K562 (cell line): ENCODE measurements around the gene MBLAC2. TPM values are rescaled to one million over a fixed set of nuclear protein-coding genes. Genes with fewer than 3 reads are reported as not detected.
A peak's percentile ranks its signal among the peaks of the same experiment; 100 is the strongest.

ENCODE experiments used
- ARHGAP35 ChIP-seq: fragments of 450-650 bp; IDR thresholded peaks from 2 replicates; pipeline ENCODE4 v1.6.1; 2018; ENCODE audit not compliant: partially characterized antibody
- BHLHE40 ChIP-seq: IDR thresholded peaks from 2 replicates; pipeline ENCODE4 v1.6.1; 2011; ENCODE audit warnings: low read length, improper control_type of control experiment
- DLX4 ChIP-seq: fragments of 250-450 bp; sonication (Bioruptor Pico); IDR thresholded peaks from 2 replicates; pipeline ENCODE4 v1.6.1; 2021; ENCODE audit warnings: mild to moderate bottlenecking
- E2F8 ChIP-seq: fragments of 450-650 bp; IDR thresholded peaks from 2 replicates; pipeline ENCODE4 v1.7.1; 2018; ENCODE audit warnings: mild to moderate bottlenecking, low read depth; ENCODE audit not compliant: partially characterized antibody
- HNRNPUL1 ChIP-seq: fragments of 200-400 bp; formaldehyde crosslinking; IDR thresholded peaks from 2 replicates; pipeline ENCODE4 v1.6.1; 2017; ENCODE audit warnings: low read length
- HOXB6 ChIP-seq: fragments of 250-450 bp; sonication (Bioruptor Pico); IDR thresholded peaks from 2 replicates; pipeline ENCODE4 v1.5.1; 2022; ENCODE audit warnings: mild to moderate bottlenecking, borderline replicate concordance
- KDM4B ChIP-seq, 2 experiments: fragments of 450-650 bp in 1 of 2; sonication (generic) in 1 of 2; IDR thresholded peaks; 2 replicates each; pipeline ENCODE4 v1.6.1; 2016 to 2017; ENCODE audit warnings: borderline replicate concordance in 2 of 2, antibody characterized with exemption in 1 of 2, low read depth in 1 of 2, mild to moderate bottlenecking in 1 of 2
- MIER1 ChIP-seq: fragments of 450-650 bp; IDR thresholded peaks from 2 replicates; pipeline ENCODE4 v1.6.1; 2016; ENCODE audit warnings: antibody characterized with exemption, mild to moderate bottlenecking, low read depth
- MTA1 ChIP-seq: fragments of 450-650 bp; IDR thresholded peaks from 2 replicates; pipeline ENCODE4 v1.6.1; 2017; ENCODE audit warnings: borderline replicate concordance
- MXI1 ChIP-seq: IDR thresholded peaks from 2 replicates; pipeline ENCODE4 v1.6.1; 2011; ENCODE audit warnings: low read depth, mild to moderate bottlenecking, improper control_type of control experiment, low read length
- NR1H2 ChIP-seq: sonication (generic); formaldehyde crosslinking; IDR thresholded peaks from 2 replicates; pipeline ENCODE4 v1.4.0; 2020; ENCODE audit warnings: mild to moderate bottlenecking, missing genetic modification reagents
- NR2C1 ChIP-seq, 2 experiments: fragments of 450-650 bp; IDR thresholded peaks; 2 replicates each; pipeline ENCODE4 v1.6.1; 2017; ENCODE audit warnings: mild to moderate bottlenecking in 2 of 2, antibody characterized with exemption in 1 of 2, inconsistent platforms in 1 of 2, missing compliant biosample characterization in 1 of 2, missing genetic modification characterization in 1 of 2
- POLR2A ChIP-seq: fragments of 450-650 bp; conservative IDR thresholded peaks from 2 replicates; pipeline ENCODE4 v1.6.1; 2016
- SRSF3 ChIP-seq: fragments of 200-400 bp; formaldehyde crosslinking; IDR thresholded peaks from 2 replicates; pipeline ENCODE4 v1.6.1; 2016; ENCODE audit warnings: mild to moderate bottlenecking, low read length, moderate library complexity; ENCODE audit not compliant: insufficient read depth
- TAF9B ChIP-seq: fragments of 450-650 bp; IDR thresholded peaks from 2 replicates; pipeline ENCODE4 v1.6.1; 2018; ENCODE audit warnings: mild to moderate bottlenecking; ENCODE audit not compliant: partially characterized antibody
- USF1 ChIP-seq: sonication (generic); formaldehyde crosslinking; IDR thresholded peaks from 2 replicates; pipeline ENCODE4 v1.9.0; 2022; ENCODE audit warnings: mild to moderate bottlenecking, missing genetic modification reagents
- ZBTB12 ChIP-seq: fragments of 250-450 bp; sonication (Bioruptor Pico); IDR thresholded peaks from 2 replicates; pipeline ENCODE4 v1.4.0; 2020
- ZBTB8A ChIP-seq: fragments of 450-650 bp; IDR thresholded peaks from 2 replicates; pipeline ENCODE4 v1.6.1; 2018; ENCODE audit warnings: mild to moderate bottlenecking, moderate library complexity; ENCODE audit not compliant: partially characterized antibody
- ZSCAN32 ChIP-seq: fragments of 450-650 bp; formaldehyde crosslinking; IDR thresholded peaks from 2 replicates; pipeline ENCODE4 v1.4.0; 2020; ENCODE audit warnings: mild to moderate bottlenecking, moderate library complexity
- polyA plus RNA-seq, 8 experiments: library from polyadenylated mRNA; depleted of rRNA in 4 of 8; stranded (reverse) in 5 of 8; unstranded in 3 of 8; fragments of >200 nt; fragmentation: Nextera tagmentation in 2 of 8; fragmentation: Illumina TruSeq in 1 of 8; extraction: Ambion mirVana in 2 of 8; extraction: Trizol in 1 of 8; gene quantifications; 2 replicates each; pipeline versions ENCODE4 v1.2.1 to v1.2.3, GENCODE V29; 2011 to 2014; ENCODE audit warnings: inconsistent platforms in 1 of 8, missing spikeins in 1 of 8
- total RNA-seq, 7 experiments: library from RNA; depleted of rRNA in 6 of 7; stranded (reverse); fragments of >200 nt in 6 of 7; fragmentation: Illumina TruSeq in 2 of 7; extraction: Trizol in 2 of 7; gene quantifications; 2 replicates each; pipeline versions ENCODE4 v1.2.1 to v1.2.3, GENCODE V29; 2011 to 2021; ENCODE audit warnings: low replicate concordance in 1 of 7
- TF ChIP-seq, protein P1 (sequence below): fragments of 250-450 bp; sonication (Bioruptor Pico); IDR thresholded peaks from 2 replicates; pipeline ENCODE4 v1.5.0; 2021; ENCODE audit warnings: mild to moderate bottlenecking, moderate library complexity

The MBLAC2 gene
- total and polyA plus RNA-seq, 9 of the 15 experiments (the other 6 are each of a cell fraction or from before 2014, with no cell fraction given) = 2.4 to 13.1 (median 10.3) TPM

DNA sequence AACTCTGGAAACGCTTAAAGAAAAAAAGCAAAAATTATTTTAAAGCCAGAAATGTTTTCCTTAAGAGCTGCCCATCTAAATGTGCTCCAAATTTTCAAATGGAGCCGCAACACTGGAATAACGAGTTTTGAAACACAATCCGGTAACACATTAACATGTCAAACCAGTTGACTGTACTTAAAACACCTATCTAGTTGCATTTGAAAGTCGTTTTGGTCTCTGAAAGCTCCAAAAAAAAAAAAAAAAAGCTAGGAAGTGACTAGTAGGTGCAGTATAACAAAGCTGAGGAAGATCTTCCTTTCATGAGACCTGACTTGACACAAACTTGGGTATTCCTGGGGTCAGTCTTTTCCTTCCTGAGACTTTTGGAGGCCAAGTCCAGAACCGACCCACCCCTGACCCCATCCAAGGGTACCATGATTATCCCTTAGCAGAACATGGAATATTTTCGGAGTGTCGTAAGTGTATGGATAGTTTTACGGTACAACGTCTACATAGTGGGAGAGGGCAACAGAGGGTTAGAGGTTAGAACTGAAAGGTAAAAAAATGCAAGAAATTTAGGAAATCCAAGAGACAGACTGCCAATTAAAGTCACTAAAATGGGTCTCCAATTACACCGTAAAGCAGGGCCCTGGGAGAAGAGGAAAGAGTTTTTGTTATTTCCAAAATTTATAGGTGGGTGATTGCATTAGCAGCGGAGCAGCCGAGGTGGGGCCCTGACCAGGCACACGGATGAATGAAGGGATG lies 65.8 kb downstream of the MBLAC2 start (continued):
- TF ChIP-seq SRSF3 = no peak
- TF ChIP-seq ZSCAN32 = no peak
- TF ChIP-seq HOXB6 (CRISPR knock-in tag) = no peak
- TF ChIP-seq HNRNPUL1 = no peak
- TF ChIP-seq MTA1 = no peak
- no peak for TF ChIP-seq E2F8
- TF ChIP-seq, protein P1, sequence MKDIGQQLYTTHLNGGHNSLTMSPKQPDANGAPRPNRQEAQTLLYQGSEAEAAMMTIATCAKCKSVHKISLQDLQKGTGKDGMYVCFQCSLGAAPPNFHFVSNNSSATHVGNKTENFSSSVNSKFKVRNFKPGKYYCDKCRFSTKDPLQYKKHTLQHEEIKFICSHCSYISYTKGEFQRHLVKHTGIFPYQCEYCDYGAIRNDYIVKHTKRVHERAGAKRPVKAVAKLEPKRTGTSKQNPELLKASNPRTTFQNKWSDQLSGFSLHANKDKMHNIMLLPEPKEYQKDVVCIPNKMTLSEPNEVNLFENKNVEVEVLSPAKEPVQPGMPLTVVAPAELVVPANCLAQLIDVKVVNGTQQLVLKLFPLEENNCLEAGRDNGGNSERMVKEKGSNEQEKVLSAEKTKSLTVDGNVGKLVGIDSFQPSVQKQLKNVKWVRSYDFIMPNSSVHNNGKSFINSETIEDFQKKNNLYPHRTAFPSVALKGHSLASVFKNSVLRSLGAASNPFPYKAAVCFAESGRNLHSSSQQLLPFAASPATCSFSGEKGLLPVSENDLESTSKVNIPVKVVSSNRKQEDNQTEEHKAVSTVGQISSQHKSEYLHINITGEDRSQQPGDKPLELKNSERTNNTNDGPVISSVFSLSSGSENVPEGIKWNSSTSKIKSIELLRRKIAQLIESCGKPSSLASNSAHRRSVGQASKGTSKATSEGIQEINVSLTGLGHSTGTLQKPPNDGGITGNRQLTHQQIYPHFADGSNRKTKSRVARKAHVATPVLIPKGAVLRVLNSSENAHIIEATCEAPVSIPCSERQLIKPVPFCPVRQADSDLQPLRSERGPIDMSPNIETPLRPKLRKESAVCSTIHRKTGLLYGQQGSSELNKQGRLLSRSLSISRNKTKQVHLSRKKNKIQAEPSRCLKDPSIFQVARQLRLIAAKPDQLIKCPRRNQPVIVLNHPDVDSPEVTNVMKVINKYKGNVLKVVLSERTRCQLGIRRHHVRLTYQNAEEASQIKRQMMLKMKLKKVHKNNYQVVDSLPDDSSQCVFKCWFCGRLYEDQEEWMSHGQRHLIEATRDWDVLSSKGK = no peak
- TF ChIP-seq POLR2A = peak; percentile 93
- TF ChIP-seq ZBTB12 = no peak
- peak; percentile 66 for TF ChIP-seq ARHGAP35
- no peak for TF ChIP-seq BHLHE40
- no peak for TF ChIP-seq MXI1
- TF ChIP-seq DLX4 (CRISPR knock-in tag) = no peak
- no peak for TF ChIP-seq TAF9B
- no peak for TF ChIP-seq KDM4B (IDR thresholded peaks at IDR 0.05; ENCODE audit: borderline replicate concordance in 2 of 2, low read depth in 1 of 2)
- no peak for TF ChIP-seq MIER1
- TF ChIP-seq NR2C1 (IDR thresholded peaks at IDR 0.05) = peak; percentile 81
- peak; percentile 80 for TF ChIP-seq NR2C1 (tag; IDR thresholded peaks at IDR 0.05)
- TF ChIP-seq NR1H2 (CRISPR knock-in tag) = no peak
- TF ChIP-seq ZBTB8A = no peak
- TF ChIP-seq USF1 (CRISPR knock-in tag) = no peak
